GM19025 (cell line): ENCODE data around the gene POGLUT2.
"Not testable (repeated sequence)": the region's sequence is repeated elsewhere in the genome, so short reads cannot be mapped to it uniquely, and the experiment has no call there.

Source experiments
- ATAC-seq: cut with Tn5 transposase; IDR thresholded peaks from one replicate; pipeline ENCODE4 v1.9.1; 2021; ENCODE audit warnings: mild to moderate bottlenecking, low read depth, moderate library complexity; ENCODE audit not compliant: unreplicated experiment

Gene POGLUT2

GRCh38 chr13:102812611-102813287, 14.0 kb upstream of the POGLUT2 start:
- no peak for ATAC-seq

GRCh38 chr13:102807699-102808098, 8.9 kb upstream of the POGLUT2 start:
- ATAC-seq = no peak

GRCh38 chr13:102805680-102806079, 6.9 kb upstream of the POGLUT2 start:
- no peak for ATAC-seq

GRCh38 chr13:102800145-102801041, 1.6 kb upstream of the POGLUT2 start:
- ATAC-seq = peak; percentile 76

- ATAC-seq = peak; percentile 3
Measured at GRCh38 chr13:102799426-102800144, 809 bp upstream of the POGLUT2 start.

GRCh38 chr13:102793611-102794355, 5.0 kb downstream of the POGLUT2 start:
- ATAC-seq = no peak

GRCh38 chr13:102792396-102792795, 6.4 kb downstream of the POGLUT2 start:
- ATAC-seq = no peak

GRCh38 chr13:102788683-102789082, 10.1 kb downstream of the POGLUT2 start:
- ATAC-seq = no peak

- no peak for ATAC-seq
Measured at GRCh38 chr13:102784483-102784882, 14.3 kb downstream of the POGLUT2 start.

GRCh38 chr13:102781591-102781990, 17.2 kb downstream of the POGLUT2 start:
- ATAC-seq = no peak

- ATAC-seq = not testable (repeated sequence)
Measured at GRCh38 chr13:102780656-102781055, 18.1 kb downstream of the POGLUT2 start.

GRCh38 chr13:102779436-102780159, 19.2 kb downstream of the POGLUT2 start:
- no peak for ATAC-seq

- no peak for ATAC-seq
Measured at GRCh38 chr13:102777736-102778135, 21.0 kb downstream of the POGLUT2 start.

GRCh38 chr13:102776271-102776670, 22.5 kb downstream of the POGLUT2 start:
- no peak for ATAC-seq

- ATAC-seq = no peak
Measured at GRCh38 chr13:102774591-102775520, 23.9 kb downstream of the POGLUT2 start.

- ATAC-seq = no peak
Measured at GRCh38 chr13:102774214-102774568, 24.6 kb downstream of the POGLUT2 start.

GRCh38 chr13:102773441-102774213, 25.1 kb downstream of the POGLUT2 start, which contains the start of gene TEX30:
TSS of gene TEX30 (minus strand) at chr13:102773786. CDS start at chr13:102770026, 3,760 bp downstream.
- peak; percentile 92 for ATAC-seq

GRCh38 chr13:102772042-102772425, 26.7 kb downstream of the POGLUT2 start:
- ATAC-seq = no peak
